Natural killer cell (primary cell): ENCODE data around the gene SLC25A22. TPM values are rescaled to one million over a fixed set of nuclear protein-coding genes. Genes with fewer than 3 reads are reported as not detected.

Experiments
- ATAC-seq, 3 donors: fragments of 150-1000 bp in 2 of 3; fragments of 200-7000 bp in 1 of 3; cut with Tn5 transposase; 1 replicate in 1 of 3; 2 replicates in 2 of 3; pipeline ENCODE4 v1.10.0; 2021; ENCODE audit warnings: mild to moderate bottlenecking in 2 of 3, moderate library complexity in 2 of 3
- DNase-seq, 2 donors: peaks; one replicate each; pipeline versions ENCODE4 v3.0.0 to v3.0.0-alpha.2; 2013 to 2021; ENCODE audit warnings: mixed read lengths in 1 of 2
- H3K27ac ChIP-seq: one replicate; pipeline ENCODE4 v1.5.1; 2013; ENCODE audit warnings: mild to moderate bottlenecking, low read length
- H3K27me3 ChIP-seq: one replicate; pipeline ENCODE4 v1.6.1; 2013; ENCODE audit warnings: low read length; ENCODE audit not compliant: control insufficient read depth, insufficient read depth
- H3K36me3 ChIP-seq: one replicate; pipeline ENCODE4 v1.6.1; 2013; ENCODE audit warnings: low read length; ENCODE audit not compliant: control insufficient read depth, insufficient read depth
- H3K4me1 ChIP-seq: one replicate; pipeline ENCODE4 v1.6.1; 2013; ENCODE audit warnings: low read length; ENCODE audit not compliant: control insufficient read depth, insufficient read depth
- H3K4me3 ChIP-seq: one replicate; pipeline ENCODE4 v1.5.1; 2013; ENCODE audit warnings: low read length
- H3K9me3 ChIP-seq: one replicate; pipeline ENCODE4 v1.6.1; 2013; ENCODE audit warnings: low read length; ENCODE audit not compliant: control insufficient read depth, insufficient read depth
- H3K27ac Mint-ChIP-seq, 2 donors: one replicate each; pipeline ENCODE4 v1.8.0; 2022; ENCODE audit warnings: mild to moderate bottlenecking in 2 of 2, mixed read lengths in 2 of 2, moderate library complexity in 1 of 2
- H3K27me3 Mint-ChIP-seq, 2 donors: one replicate each; pipeline ENCODE4 v1.8.0; 2022; ENCODE audit warnings: low read depth in 2 of 2, mixed read lengths in 2 of 2
- H3K36me3 Mint-ChIP-seq: one replicate; pipeline ENCODE4 v1.8.0; 2022; ENCODE audit warnings: mixed read lengths
- H3K4me1 Mint-ChIP-seq, 2 donors: one replicate each; pipeline ENCODE4 v1.8.0; 2022; ENCODE audit warnings: mixed read lengths in 2 of 2
- H3K4me3 Mint-ChIP-seq: one replicate; pipeline ENCODE4 v1.8.0; 2022; ENCODE audit warnings: mild to moderate bottlenecking, moderate library complexity, mixed read lengths
- H3K9me3 Mint-ChIP-seq, 2 donors: one replicate each; pipeline ENCODE4 v1.8.0; 2022; ENCODE audit warnings: mixed read lengths in 2 of 2
- CTCF ChIP-seq: fragments of 200-600 bp; IDR thresholded peaks from one replicate; pipeline ENCODE4 v1.8.0; 2022; ENCODE audit warnings: antibody characterized with exemption
- WGBS: methylation state at CpG from one replicate; pipeline ENCODE4 v1.1.7; 2013; ENCODE audit warnings: missing lambda C conversion rate; ENCODE audit not compliant: insufficient coverage; 5-methylcytosine and 5-hydroxymethylcytosine counted together
- intact Hi-C: fragments of 100-400 bp; cut with micrococcal nuclease; formaldehyde crosslinking; loops from one replicate; pipeline ENCODE4 v1.14.2; 2022
- total RNA-seq, 4 donors: library from RNA; stranded (reverse); fragments of 120-200 nt in 1 of 4; gene quantifications; one replicate each; pipeline versions ENCODE4 v1.2.3 to v1.2.4, GENCODE V29; 2013 to 2022

SLC25A22 gene
- total RNA-seq, 3 donors from 2014 or later (not counting 1 experiment from before 2014, with no cell fraction given) = 22.8 to 34.6 (median 31.5) TPM

GRCh38 chr11:794013-794765 is 3.9 kb downstream of the SLC25A22 start:
- Mint-ChIP-seq H3K27me3 (no peaks in the 10 kb centered on the region), H3K4me1 (peaks cover 0 to 18% of the 10 kb centered on the region in 2 donors), H3K27ac (no peak overlapping the region), H3K36me3 (no peaks in the 10 kb centered on the region), H3K4me3 (no peak overlapping the region), H3K9me3 (no peaks in the 10 kb centered on the region)
- Histone ChIP-seq H3K27ac (no peak overlapping the region), H3K4me3 (no peak overlapping the region), H3K36me3 (peaks cover 24% of the 10 kb centered on the region), H3K9me3 (no peaks in the 10 kb centered on the region), H3K27me3 (peaks cover 5% of the 10 kb centered on the region), H3K4me1 (peaks cover 42% of the 10 kb centered on the region)
- 95% methylated on average over 31 of the region's 31 CpGs for WGBS
- intact Hi-C loops = no loop called here
- TF ChIP-seq CTCF = no peak
- DNase-seq (no peak), ATAC-seq (no peak)

- no peak for TF ChIP-seq CTCF
- ATAC-seq (no peak), DNase-seq (no peak)
- Mint-ChIP-seq H3K27ac (no peak overlapping the region), H3K4me1 (peaks cover 0 to 18% of the 10 kb centered on the region in 2 donors), H3K4me3 (no peak overlapping the region), H3K36me3 (no peaks in the 10 kb centered on the region), H3K9me3 (no peaks in the 10 kb centered on the region), H3K27me3 (no peaks in the 10 kb centered on the region)
- Histone ChIP-seq H3K27me3 (peaks cover 8% of the 10 kb centered on the region), H3K9me3 (no peaks in the 10 kb centered on the region), H3K27ac (no peak overlapping the region), H3K4me3 (no peak overlapping the region), H3K4me1 (peaks cover 40% of the 10 kb centered on the region), H3K36me3 (peaks cover 24% of the 10 kb centered on the region)
- WGBS = over 99% methylated on average over 7 of the region's 7 CpGs
- intact Hi-C loops = no loop called here
These were observed 4.5 kb downstream of the SLC25A22 start for GRCh38 chr11:793556-793955.

- DNase-seq (no peak), ATAC-seq (no peak)
- Histone ChIP-seq H3K9me3 (no peaks in the 10 kb centered on the region), H3K27me3 (peaks cover 8% of the 10 kb centered on the region), H3K36me3 (peaks cover 24% of the 10 kb centered on the region), H3K4me3 (no peak overlapping the region), H3K27ac (no peak overlapping the region), H3K4me1 (peaks cover 43% of the 10 kb centered on the region)
- intact Hi-C loops = no loop called here
- Mint-ChIP-seq H3K4me1 (peaks cover 0 to 18% of the 10 kb centered on the region in 2 donors), H3K36me3 (no peaks in the 10 kb centered on the region), H3K27ac (no peak overlapping the region), H3K27me3 (no peaks in the 10 kb centered on the region), H3K9me3 (no peaks in the 10 kb centered on the region), H3K4me3 (no peak overlapping the region)
- WGBS = 93% methylated on average over 13 of the region's 13 CpGs
- no peak for TF ChIP-seq CTCF
These were observed 5.2 kb downstream of the SLC25A22 start for GRCh38 chr11:792873-793272.

GRCh38 chr11:792535-792821 is 5.6 kb downstream of the SLC25A22 start:
- no peak for TF ChIP-seq CTCF
- ATAC-seq (no peak), DNase-seq (no peak)
- Histone ChIP-seq H3K27ac (no peak overlapping the region), H3K27me3 (peaks cover 8% of the 10 kb centered on the region), H3K9me3 (no peaks in the 10 kb centered on the region), H3K4me1 (peaks cover 47% of the 10 kb centered on the region), H3K4me3 (no peak overlapping the region), H3K36me3 (peaks cover 24% of the 10 kb centered on the region)
- H3K27ac Mint-ChIP-seq = no peak overlapping the region
- H3K27me3 Mint-ChIP-seq = no peaks in the 10 kb centered on the region
- 93% methylated on average over 15 of the region's 15 CpGs for WGBS
- H3K36me3 Mint-ChIP-seq = no peaks in the 10 kb centered on the region
- H3K9me3 Mint-ChIP-seq = no peaks in the 10 kb centered on the region
- intact Hi-C loops = no loop called here
- no peak overlapping the region for H3K4me3 Mint-ChIP-seq
- H3K4me1 Mint-ChIP-seq = peaks cover 0 to 18% of the 10 kb centered on the region in 2 donors
